ENCODE results near the gene KCNN3.

Gene KCNN3

DNA sequence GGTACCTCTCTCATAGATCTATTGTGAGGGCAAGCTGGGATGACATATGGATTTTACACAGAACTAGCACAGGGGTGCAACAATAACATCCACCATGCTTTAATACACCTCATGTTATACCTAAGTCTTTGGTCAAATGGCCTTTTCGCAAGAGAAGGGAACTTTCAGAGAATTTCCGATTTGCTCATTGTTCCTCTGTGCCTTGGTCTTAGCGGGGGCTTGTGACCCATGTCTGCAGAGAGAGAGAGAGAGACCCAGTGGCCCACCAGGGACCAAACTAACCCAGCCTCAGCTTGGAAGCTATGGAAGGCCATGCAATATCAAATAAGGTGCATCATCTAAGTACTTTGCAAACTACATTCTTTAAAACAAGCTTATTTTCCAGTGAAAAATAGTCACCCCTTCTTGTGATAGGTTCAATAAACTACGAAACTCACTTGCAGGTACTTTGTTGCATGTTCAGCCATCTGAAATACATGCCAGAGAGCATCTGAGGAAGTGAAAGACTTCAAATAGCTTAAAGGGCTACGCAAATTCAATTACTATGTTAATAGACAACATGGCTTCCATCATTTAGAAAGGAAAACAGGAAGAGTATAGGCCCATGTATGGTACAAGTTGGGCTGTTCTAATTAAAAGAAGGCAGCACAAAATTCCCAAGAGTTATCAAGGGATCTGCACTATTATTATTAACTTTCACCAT, 100.7 kb downstream of the KCNN3 start:
- no peak for TF ChIP-seq GABPA (IDR thresholded peaks at IDR 0.05; ENCODE audit: low read depth)
- no peak for TF ChIP-seq SPI1 (IDR thresholded peaks at IDR 0.05; ENCODE audit: borderline replicate concordance, low read depth)
- TF ChIP-seq, protein P1, sequence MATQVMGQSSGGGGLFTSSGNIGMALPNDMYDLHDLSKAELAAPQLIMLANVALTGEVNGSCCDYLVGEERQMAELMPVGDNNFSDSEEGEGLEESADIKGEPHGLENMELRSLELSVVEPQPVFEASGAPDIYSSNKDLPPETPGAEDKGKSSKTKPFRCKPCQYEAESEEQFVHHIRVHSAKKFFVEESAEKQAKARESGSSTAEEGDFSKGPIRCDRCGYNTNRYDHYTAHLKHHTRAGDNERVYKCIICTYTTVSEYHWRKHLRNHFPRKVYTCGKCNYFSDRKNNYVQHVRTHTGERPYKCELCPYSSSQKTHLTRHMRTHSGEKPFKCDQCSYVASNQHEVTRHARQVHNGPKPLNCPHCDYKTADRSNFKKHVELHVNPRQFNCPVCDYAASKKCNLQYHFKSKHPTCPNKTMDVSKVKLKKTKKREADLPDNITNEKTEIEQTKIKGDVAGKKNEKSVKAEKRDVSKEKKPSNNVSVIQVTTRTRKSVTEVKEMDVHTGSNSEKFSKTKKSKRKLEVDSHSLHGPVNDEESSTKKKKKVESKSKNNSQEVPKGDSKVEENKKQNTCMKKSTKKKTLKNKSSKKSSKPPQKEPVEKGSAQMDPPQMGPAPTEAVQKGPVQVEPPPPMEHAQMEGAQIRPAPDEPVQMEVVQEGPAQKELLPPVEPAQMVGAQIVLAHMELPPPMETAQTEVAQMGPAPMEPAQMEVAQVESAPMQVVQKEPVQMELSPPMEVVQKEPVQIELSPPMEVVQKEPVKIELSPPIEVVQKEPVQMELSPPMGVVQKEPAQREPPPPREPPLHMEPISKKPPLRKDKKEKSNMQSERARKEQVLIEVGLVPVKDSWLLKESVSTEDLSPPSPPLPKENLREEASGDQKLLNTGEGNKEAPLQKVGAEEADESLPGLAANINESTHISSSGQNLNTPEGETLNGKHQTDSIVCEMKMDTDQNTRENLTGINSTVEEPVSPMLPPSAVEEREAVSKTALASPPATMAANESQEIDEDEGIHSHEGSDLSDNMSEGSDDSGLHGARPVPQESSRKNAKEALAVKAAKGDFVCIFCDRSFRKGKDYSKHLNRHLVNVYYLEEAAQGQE (IDR thresholded peaks at IDR 0.05; ENCODE audit: insufficient replicate concordance, low read depth): no peak
- TF ChIP-seq CTCF (IDR thresholded peaks at IDR 0.05; ENCODE audit: insufficient read depth, low read length): no peak
- TF ChIP-seq POLR2AphosphoS5 (IDR thresholded peaks at IDR 0.05; ENCODE audit: low read depth): no peak
- no peak for DNase-seq (ENCODE audit: low read depth in 1 of 2, low spot score in 1 of 2)

GRCh38 chr1:154768456-154769125, 101.5 kb downstream of the KCNN3 start:
- no peak for TF ChIP-seq GABPA (IDR thresholded peaks at IDR 0.05; ENCODE audit: low read depth)
- TF ChIP-seq, protein P1 (IDR thresholded peaks at IDR 0.05; ENCODE audit: insufficient replicate concordance, low read depth): no peak
- no peak for TF ChIP-seq POLR2AphosphoS5 (IDR thresholded peaks at IDR 0.05; ENCODE audit: low read depth)
- TF ChIP-seq CTCF (IDR thresholded peaks at IDR 0.05; ENCODE audit: insufficient read depth, low read length): no peak
- TF ChIP-seq SPI1 (IDR thresholded peaks at IDR 0.05; ENCODE audit: borderline replicate concordance, low read depth): no peak
- H3K27ac ChIP-seq (replicated peaks): no peak overlapping the region
- no peak for DNase-seq (ENCODE audit: low read depth in 1 of 2, low spot score in 1 of 2)
- H3K4me3 ChIP-seq (replicated peaks; ENCODE audit: insufficient read depth, low read length): no peak overlapping the region
- peaks cover 12% of the 10 kb centered on the region for H3K27me3 ChIP-seq (ENCODE audit: insufficient read depth, poor library complexity, severe bottlenecking)

More for the DNA sequence above, 100.7 kb downstream of the KCNN3 start:
- Histone ChIP-seq H3K27me3 (ENCODE audit: insufficient read depth, poor library complexity, severe bottlenecking) (peaks cover 5% of the 10 kb centered on the region), H3K4me3 (replicated peaks; ENCODE audit: insufficient read depth, low read length) (no peak overlapping the region), H3K27ac (replicated peaks) (no peak overlapping the region)

GRCh38 chr1:154767315-154768240, 102.5 kb downstream of the KCNN3 start:
- TF ChIP-seq, protein P1 (IDR thresholded peaks at IDR 0.05; ENCODE audit: insufficient replicate concordance, low read depth): no peak
- TF ChIP-seq CTCF (IDR thresholded peaks at IDR 0.05; ENCODE audit: insufficient read depth, low read length): no peak
- TF ChIP-seq POLR2AphosphoS5 (IDR thresholded peaks at IDR 0.05; ENCODE audit: low read depth): no peak
- TF ChIP-seq GABPA (IDR thresholded peaks at IDR 0.05; ENCODE audit: low read depth): no peak
- TF ChIP-seq SPI1 (IDR thresholded peaks at IDR 0.05; ENCODE audit: borderline replicate concordance, low read depth): no peak
- Histone ChIP-seq H3K4me3 (replicated peaks; ENCODE audit: insufficient read depth, low read length) (no peak overlapping the region), H3K27me3 (ENCODE audit: insufficient read depth, poor library complexity, severe bottlenecking) (peaks cover 15% of the 10 kb centered on the region), H3K27ac (replicated peaks) (no peak overlapping the region)
- no peak for DNase-seq (ENCODE audit: low read depth in 1 of 2, low spot score in 1 of 2)
